IMR-90 (cell line): ENCODE data around the gene PLCB3. TPM values are rescaled to one million over a fixed set of nuclear protein-coding genes. Genes with fewer than 3 reads are reported as not detected.
"Not testable (repeated sequence)": the region's sequence is repeated elsewhere in the genome, so short reads cannot be mapped to it uniquely, and the experiment has no call there.

ENCODE experiments used
- ATAC-seq: fragments of 200-7000 bp; cut with Tn5 transposase; 2 replicates; pipeline ENCODE4 v1.9.1; 2020; ENCODE audit warnings: low read depth, mild to moderate bottlenecking, moderate library complexity
- BruUV-seq: library from RNA; stranded (reverse); fragments of 400-500 nt; replicated peaks from 2 replicates; lab custom pipeline; 2021; lab: Mats Ljungman, UMichigan
- CTCF ChIA-PET: fragments of 300-600 bp; formaldehyde crosslinking; extraction: SDS; loops from one replicate; lab custom pipeline; 2021; ENCODE audit warnings: antibody characterized with exemption; lab: Yijun Ruan, JAX
- POLR2A ChIA-PET: fragments of 300-600 bp; sonication (Branson Sonifier 250); formaldehyde crosslinking; loops from one replicate; lab custom pipeline; 2022; ENCODE audit warnings: antibody characterized with exemption; ENCODE audit not compliant: unreplicated experiment; lab: Charles Lee
- DNase-seq: peaks from one replicate; pipeline ENCODE4 v3.0.0; 2013
- H2AFZ ChIP-seq: replicated peaks from 2 replicates; pipeline ENCODE3; 2013; ENCODE audit warnings: low read length, mild to moderate bottlenecking; ENCODE audit not compliant: poor library complexity
- H2AK5ac ChIP-seq: 2 replicates; pipeline ENCODE4 v1.6.1; 2013; ENCODE audit warnings: low read depth, low read length, inconsistent platforms
- H2AK9ac ChIP-seq: replicated peaks from 2 replicates; pipeline ENCODE3; 2013; ENCODE audit warnings: mild to moderate bottlenecking, low read depth, low read length, moderate library complexity; ENCODE audit not compliant: poor library complexity
- H2BK120ac ChIP-seq: 2 replicates; pipeline ENCODE4 v1.6.1; 2013; ENCODE audit warnings: low read depth, low read length, inconsistent platforms
- H2BK15ac ChIP-seq: 3 replicates; pipeline ENCODE4 v1.6.1; 2013; ENCODE audit warnings: low read depth, low read length, inconsistent platforms
- H2BK20ac ChIP-seq: 2 replicates; pipeline ENCODE4 v1.6.1; 2013; ENCODE audit warnings: low read depth, mild to moderate bottlenecking, inconsistent platforms, low read length, moderate library complexity
- H2BK5ac ChIP-seq: 2 replicates; pipeline ENCODE4 v1.6.1; 2013; ENCODE audit warnings: mild to moderate bottlenecking, low read depth, low read length, inconsistent platforms; ENCODE audit not compliant: poor library complexity, severe bottlenecking
- H3K14ac ChIP-seq: replicated peaks from 2 replicates; pipeline ENCODE4 v1.6.1; 2013; ENCODE audit warnings: low read depth, low read length, inconsistent platforms
- H3K18ac ChIP-seq: 2 replicates; pipeline ENCODE4 v1.6.1; 2013; ENCODE audit warnings: low read depth, low read length, control low read depth
- H3K23ac ChIP-seq: 2 replicates; pipeline ENCODE4 v1.6.1; 2013; ENCODE audit warnings: low read depth, low read length, inconsistent platforms
- H3K27ac ChIP-seq: 2 replicates; pipeline ENCODE4 v1.5.1; 2013; ENCODE audit warnings: mild to moderate bottlenecking, control low read depth, low read length; ENCODE audit not compliant: insufficient read depth
- H3K27me3 ChIP-seq: 2 replicates; pipeline ENCODE4 v1.6.1; 2013; ENCODE audit warnings: low read length; ENCODE audit not compliant: control insufficient read depth, insufficient read depth
- H3K36me3 ChIP-seq: 2 replicates; pipeline ENCODE4 v1.6.1; 2013; ENCODE audit warnings: low read length, mixed read lengths; ENCODE audit not compliant: control insufficient read depth, insufficient read depth
- H3K4ac ChIP-seq: 2 replicates; pipeline ENCODE4 v1.6.1; 2013; ENCODE audit warnings: low read depth, low read length, inconsistent platforms
- H3K4me1 ChIP-seq: 2 replicates; pipeline ENCODE4 v1.6.1; 2013; ENCODE audit warnings: low read length, mixed read lengths; ENCODE audit not compliant: control insufficient read depth, insufficient read depth
- H3K4me2 ChIP-seq: 2 replicates; pipeline ENCODE4 v1.6.1; 2013; ENCODE audit warnings: low read depth, mild to moderate bottlenecking, control low read depth, low read length, moderate library complexity
- H3K4me3 ChIP-seq: 2 replicates; pipeline ENCODE4 v1.5.1; 2013; ENCODE audit warnings: low read depth, mild to moderate bottlenecking, control low read depth, low read length, moderate library complexity; ENCODE audit not compliant: insufficient read depth
- H3K56ac ChIP-seq: 2 replicates; pipeline ENCODE4 v1.6.1; 2013; ENCODE audit warnings: low read length, inconsistent platforms; ENCODE audit not compliant: insufficient read depth; ENCODE audit errors: extremely low read depth
- H3K79me1 ChIP-seq, 2 experiments: 2 replicates each; pipeline ENCODE4 v1.6.1; 2013; ENCODE audit warnings: low read length in 2 of 2, inconsistent platforms in 1 of 2, low read depth in 1 of 2
- H3K9ac ChIP-seq: 2 replicates; pipeline ENCODE4 v1.6.1; 2013; ENCODE audit warnings: low read depth, low read length, control low read depth
- H3K9me1 ChIP-seq: 2 replicates; pipeline ENCODE4 v1.6.1; 2013; ENCODE audit warnings: low read length, inconsistent platforms; ENCODE audit not compliant: insufficient read depth
- H3K9me3 ChIP-seq: 2 replicates; pipeline ENCODE4 v1.6.1; 2013; ENCODE audit warnings: low read length; ENCODE audit not compliant: control insufficient read depth, insufficient read depth
- H4K20me1 ChIP-seq: 2 replicates; pipeline ENCODE4 v1.6.1; 2013; ENCODE audit warnings: low read length, inconsistent platforms; ENCODE audit not compliant: insufficient read depth
- H4K5ac ChIP-seq: 2 replicates; pipeline ENCODE4 v1.6.1; 2013; ENCODE audit warnings: mild to moderate bottlenecking, low read depth, low read length, control low read depth
- H4K8ac ChIP-seq, 2 experiments: 2 replicates each; pipeline ENCODE4 v1.6.1; 2013; ENCODE audit warnings: low read depth in 2 of 2, low read length in 2 of 2, control low read depth in 1 of 2, inconsistent platforms in 1 of 2
- H4K91ac ChIP-seq: 2 replicates; pipeline ENCODE4 v1.6.1; 2013; ENCODE audit warnings: low read depth, low read length, inconsistent platforms; ENCODE audit not compliant: insufficient read depth
- MXI1 ChIP-seq: IDR thresholded peaks from 2 replicates; pipeline ENCODE4 v1.6.1; 2012; ENCODE audit warnings: low read depth, mild to moderate bottlenecking, low read length, moderate library complexity, borderline replicate concordance
- RCOR1 ChIP-seq: IDR thresholded peaks from 2 replicates; pipeline ENCODE4 v1.6.1; 2012; ENCODE audit warnings: mild to moderate bottlenecking, low read length, improper control_type of control experiment; ENCODE audit not compliant: insufficient replicate concordance
- WGBS, 2 experiments: methylation state at CpG; one replicate each; pipeline versions ENCODE4 v1.1.5 to v1.1.7; 2013; ENCODE audit warnings: missing lambda C conversion rate in 2 of 2; ENCODE audit not compliant: insufficient read length in 1 of 2; ENCODE audit errors: extremely low coverage in 2 of 2; 5-methylcytosine and 5-hydroxymethylcytosine counted together
- dilution Hi-C: fragments of 300-500 bp; cut with HindIII; formaldehyde crosslinking; loops from one replicate; pipeline ENCODE4 v1.14.3; 2018; ENCODE audit warnings: low sequenced_read_pairs; ENCODE audit not compliant: unreplicated experiment
- in situ Hi-C: fragments of 300-500 bp; cut with MboI; formaldehyde crosslinking; loops from 3 replicates; pipeline ENCODE4 v1.14.3; 2019; ENCODE audit warnings: low sequenced_read_pairs, inconsistent platforms, mixed read lengths
- intact Hi-C: fragments of 100-400 bp; cut with micrococcal nuclease; formaldehyde crosslinking; loops from 2 replicates; pipeline ENCODE4 v1.10.0; 2022
- polyA plus RNA-seq, 3 experiments: library from polyadenylated mRNA; depleted of rRNA; stranded (reverse); fragments of >200 nt; gene quantifications; 2 replicates each; pipeline ENCODE4 v1.2.3, GENCODE V29; 2012; ENCODE audit warnings: low replicate concordance in 1 of 3
- total RNA-seq: library from RNA; depleted of rRNA; stranded (reverse); fragments of >200 nt; gene quantifications from 2 replicates; pipeline ENCODE4 v1.2.3, GENCODE V29; 2012

Gene PLCB3
- total and polyA plus RNA-seq, 2 of the 4 experiments (the other 2 are of a cell fraction): 23.9 to 24.9 TPM

DNA sequence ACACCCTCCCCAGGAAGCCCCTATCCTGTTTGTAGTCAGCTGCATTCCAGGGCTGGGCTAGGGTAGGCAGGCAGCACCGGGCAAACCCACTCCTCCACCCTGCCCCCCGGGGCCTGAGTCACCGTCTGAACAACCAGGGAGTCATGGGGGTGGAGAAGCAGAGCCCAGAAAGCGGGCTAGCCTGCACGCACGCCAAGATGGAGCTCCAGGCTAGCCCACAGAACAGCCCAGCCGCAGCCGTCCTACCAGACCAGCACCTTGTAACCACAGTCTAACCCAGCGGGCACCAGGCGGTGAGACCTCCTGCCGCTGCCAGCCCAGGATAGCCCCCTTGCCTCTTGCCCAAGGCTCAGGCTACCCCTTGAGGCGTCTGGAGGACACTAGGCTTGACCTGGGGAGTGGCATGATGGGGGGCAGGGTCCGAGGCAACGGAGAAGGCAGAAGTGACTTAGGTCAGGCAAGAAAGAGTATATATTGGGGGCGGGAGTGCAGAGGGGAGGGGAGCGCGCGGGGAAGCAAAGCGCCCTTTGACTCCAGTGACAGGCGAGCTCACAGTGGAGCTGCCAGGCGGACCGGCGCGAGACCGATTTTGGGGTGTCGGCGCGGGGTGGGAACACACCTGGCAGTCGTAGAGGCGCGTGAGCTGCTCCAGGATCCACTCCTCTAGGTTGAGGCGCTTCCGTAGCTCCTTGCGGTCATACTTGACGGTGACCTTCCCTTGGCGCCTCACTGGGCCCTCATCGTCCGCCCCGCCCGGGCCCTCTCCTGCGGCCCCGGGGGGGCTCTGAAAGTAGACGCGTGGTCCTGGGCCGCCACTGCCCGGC lies 5.3 kb upstream of the PLCB3 start (continued):
- peak; percentile 85 for TF ChIP-seq RCOR1

GRCh38 chr11:64246621-64246870 lies 4.8 kb upstream of the PLCB3 start:
- BruUV-seq, H2AK5ac ChIP-seq, H2BK15ac ChIP-seq, H3K23ac ChIP-seq, H2BK5ac ChIP-seq, H3K4me2 ChIP-seq, dilution Hi-C loops, H3K9me1 ChIP-seq, H3K56ac ChIP-seq, H2AK9ac ChIP-seq, in situ Hi-C loops, H4K91ac ChIP-seq, H2BK120ac ChIP-seq, H3K27me3 ChIP-seq, intact Hi-C loops, H3K9me3 ChIP-seq, H3K18ac ChIP-seq, H3K4me1 ChIP-seq, H3K4ac ChIP-seq, H3K9ac ChIP-seq, H2BK20ac ChIP-seq, DNase-seq, H4K8ac ChIP-seq, H4K5ac ChIP-seq, H3K14ac ChIP-seq, H2AFZ ChIP-seq: not testable (repeated sequence)
- peak; percentile 4; the same call in 1 of the 2 replicates for ATAC-seq
- peak; percentile 50; the same call in 1 of the 2 replicates for TF ChIP-seq MXI1
- Histone ChIP-seq H3K36me3 (peaks cover 12% of the 10 kb centered on the region), H3K79me1 (peaks cover 8 to 35% of the 10 kb centered on the region in 2 experiments; a peak in 3 of 4 replicates), H4K20me1 (peaks cover 26% of the 10 kb centered on the region), H3K27ac (peak overlapping the region; percentile 98; the same call in 1 of the 2 replicates), H3K4me3 (peak overlapping the region; percentile 95)
- POLR2A ChIA-PET: interaction anchor here (1.2 kb wide), 1 partner anchor 23 kb away, joined by 3 read pairs; no protein-coding TSS in a partner anchor
- WGBS, 2 experiments: no CpG with 5 or more reads among the region's 43 CpGs
- CTCF ChIA-PET: interaction anchor here (2.1 kb wide), 1 partner anchor 54 kb away, joined by 7 read pairs; no protein-coding TSS in a partner anchor
